NCI-H2227 (cell line): ENCODE measurements around the gene MAP3K21.

Experiments
- DNase-seq: peaks from one replicate; lab custom pipeline; 2025; ENCODE audit not compliant: unreplicated experiment; lab: John Stamatoyannopoulos, UW

Gene MAP3K21

GRCh38 chr1:233386336-233386735, 58.8 kb downstream of the MAP3K21 start:
- no peak for DNase-seq

GRCh38 chr1:233387585-233387984, 60.1 kb downstream of the MAP3K21 start:
- no peak for DNase-seq

GRCh38 chr1:233389169-233389568, 61.6 kb downstream of the MAP3K21 start:
- no peak for DNase-seq

GRCh38 chr1:233389893-233390292, 62.4 kb downstream of the MAP3K21 start:
- peak; percentile 8 for DNase-seq

- DNase-seq, result no peak
Measured at GRCh38 chr1:233390842-233391737, 63.6 kb downstream of the MAP3K21 start.

- DNase-seq, result no peak
Measured at GRCh38 chr1:233393084-233393840, 65.7 kb downstream of the MAP3K21 start.

- DNase-seq, result no peak
Measured at GRCh38 chr1:233393926-233394680, 66.6 kb downstream of the MAP3K21 start.

GRCh38 chr1:233394860-233395717, 67.6 kb downstream of the MAP3K21 start:
- DNase-seq, result peak; percentile 87

- no peak for DNase-seq
Measured at GRCh38 chr1:233395863-233396646, 68.5 kb downstream of the MAP3K21 start.

- DNase-seq, result no peak
Measured at GRCh38 chr1:233406339-233406960, 78.9 kb downstream of the MAP3K21 start.

- DNase-seq, result no peak
Measured at GRCh38 chr1:233406994-233407631, 79.6 kb downstream of the MAP3K21 start.

- DNase-seq, result no peak
Measured at GRCh38 chr1:233409540-233409939, 82.0 kb downstream of the MAP3K21 start.

GRCh38 chr1:233410906-233411305, 83.4 kb downstream of the MAP3K21 start:
- DNase-seq, result no peak

GRCh38 chr1:233412812-233413211, 85.3 kb downstream of the MAP3K21 start:
- peak; percentile 59 for DNase-seq

GRCh38 chr1:233421293-233421692, 93.8 kb downstream of the MAP3K21 start:
- no peak for DNase-seq

- DNase-seq, result peak; percentile 26
Measured at GRCh38 chr1:233424779-233425178, 97.3 kb downstream of the MAP3K21 start.

GRCh38 chr1:233427907-233428306, 100.4 kb downstream of the MAP3K21 start:
- no peak for DNase-seq

GRCh38 chr1:233431753-233432403, 104.4 kb downstream of the MAP3K21 start:
- no peak for DNase-seq
